AG04449 (cell line): ENCODE data around the gene IL10RB.

Source experiments
- CTCF ChIA-PET: fragments of 350-600 bp; formaldehyde crosslinking; extraction: SDS; loops from one replicate; lab custom pipeline; 2021; ENCODE audit warnings: antibody characterized with exemption; lab: Yijun Ruan, JAX
- POLR2A ChIA-PET: fragments of 400-600, 350-600 bp; formaldehyde crosslinking; extraction: SDS; loops from one replicate; lab custom pipeline; 2020; ENCODE audit warnings: antibody characterized with exemption, inconsistent platforms; lab: Yijun Ruan, JAX
- DNase-seq: peaks from one replicate; pipeline ENCODE4 v3.0.0-alpha.2; 2010; ENCODE audit warnings: low read depth, low spot score
- H3K4me3 ChIP-seq: 2 replicates; pipeline ENCODE4 v1.5.1; 2011; ENCODE audit warnings: low read depth, mild to moderate bottlenecking, control low read depth, low read length
- TF ChIP-seq, protein P1 (sequence below): IDR thresholded peaks from one replicate; pipeline ENCODE4 v1.5.1; 2011; ENCODE audit warnings: mild to moderate bottlenecking, moderate library complexity, low read length, control low read depth, inconsistent platforms; ENCODE audit not compliant: insufficient read depth; ENCODE audit errors: missing control alignments

IL10RB gene

DNA sequence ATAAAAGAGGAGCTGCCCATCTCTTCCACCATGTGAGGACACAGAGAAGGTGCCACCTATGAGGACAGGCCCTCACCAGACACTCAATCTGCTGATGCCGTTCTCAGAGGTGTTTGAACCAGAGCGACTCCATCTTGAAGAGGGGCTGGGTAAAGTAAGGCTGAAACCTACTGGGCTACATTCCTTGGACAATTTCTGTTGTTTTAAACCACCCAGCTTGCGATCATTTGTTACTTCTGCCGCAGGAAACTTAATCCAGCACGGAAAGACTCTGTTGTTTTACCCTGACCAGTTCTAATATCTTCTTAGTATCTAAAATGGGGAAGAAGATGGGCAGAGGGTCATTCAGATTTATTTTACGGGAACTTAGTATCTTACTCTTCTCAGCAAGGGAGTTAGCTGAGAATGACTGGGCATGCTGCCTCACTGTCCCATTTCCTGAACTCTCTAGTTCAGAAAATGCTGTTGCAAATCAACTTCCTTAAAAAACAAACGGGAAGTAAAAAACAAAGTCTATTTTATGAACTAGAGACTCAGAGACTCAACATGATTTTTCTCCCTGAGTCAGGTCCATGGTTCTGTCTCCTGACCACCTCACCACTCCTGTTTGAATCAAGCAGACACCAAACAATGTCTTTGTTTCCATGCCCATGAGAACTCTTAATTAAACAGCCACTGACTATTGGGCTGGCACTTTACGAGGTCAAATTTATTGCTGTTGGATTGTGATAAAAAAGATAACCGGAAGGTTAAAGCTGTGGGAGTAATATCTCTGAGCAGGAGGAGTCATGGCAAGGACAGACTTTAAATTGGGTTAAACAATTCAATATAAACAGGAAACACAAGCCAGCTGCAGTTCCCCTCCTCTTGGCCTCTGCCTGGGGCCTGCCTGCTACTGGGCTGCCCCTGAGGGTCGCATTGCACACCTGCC is 34.8 kb downstream of the IL10RB start:
- POLR2A ChIA-PET, result no interaction called here
- TF ChIP-seq, protein P1, sequence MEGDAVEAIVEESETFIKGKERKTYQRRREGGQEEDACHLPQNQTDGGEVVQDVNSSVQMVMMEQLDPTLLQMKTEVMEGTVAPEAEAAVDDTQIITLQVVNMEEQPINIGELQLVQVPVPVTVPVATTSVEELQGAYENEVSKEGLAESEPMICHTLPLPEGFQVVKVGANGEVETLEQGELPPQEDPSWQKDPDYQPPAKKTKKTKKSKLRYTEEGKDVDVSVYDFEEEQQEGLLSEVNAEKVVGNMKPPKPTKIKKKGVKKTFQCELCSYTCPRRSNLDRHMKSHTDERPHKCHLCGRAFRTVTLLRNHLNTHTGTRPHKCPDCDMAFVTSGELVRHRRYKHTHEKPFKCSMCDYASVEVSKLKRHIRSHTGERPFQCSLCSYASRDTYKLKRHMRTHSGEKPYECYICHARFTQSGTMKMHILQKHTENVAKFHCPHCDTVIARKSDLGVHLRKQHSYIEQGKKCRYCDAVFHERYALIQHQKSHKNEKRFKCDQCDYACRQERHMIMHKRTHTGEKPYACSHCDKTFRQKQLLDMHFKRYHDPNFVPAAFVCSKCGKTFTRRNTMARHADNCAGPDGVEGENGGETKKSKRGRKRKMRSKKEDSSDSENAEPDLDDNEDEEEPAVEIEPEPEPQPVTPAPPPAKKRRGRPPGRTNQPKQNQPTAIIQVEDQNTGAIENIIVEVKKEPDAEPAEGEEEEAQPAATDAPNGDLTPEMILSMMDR, result no peak
- no peak overlapping the region for H3K4me3 ChIP-seq
- CTCF ChIA-PET, result interaction anchor here (1.3 kb wide), 1 partner anchor 13 kb away, joined by 3 read pairs; no protein-coding TSS in a partner anchor
- no peak for DNase-seq

DNA sequence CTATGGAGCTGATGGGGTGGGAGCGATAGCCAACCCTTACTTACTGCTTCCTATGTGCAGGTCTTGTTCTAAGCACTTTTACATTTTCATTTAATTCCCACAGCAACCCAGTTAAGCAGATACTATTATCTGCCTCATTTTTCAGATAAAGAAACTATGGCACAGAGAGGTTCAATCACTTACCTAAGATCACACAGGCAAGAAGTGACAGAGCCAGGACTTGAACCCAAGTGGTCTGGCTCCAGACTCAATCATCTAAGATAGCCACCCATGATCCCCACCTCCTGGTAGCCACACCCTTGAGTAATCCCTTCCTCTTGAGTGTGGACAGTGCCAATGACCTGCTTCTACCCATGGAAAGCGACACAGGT is 35.5 kb downstream of the IL10RB start:
- POLR2A ChIA-PET, result no interaction called here
- H3K4me3 ChIP-seq, result no peak overlapping the region

DNA sequence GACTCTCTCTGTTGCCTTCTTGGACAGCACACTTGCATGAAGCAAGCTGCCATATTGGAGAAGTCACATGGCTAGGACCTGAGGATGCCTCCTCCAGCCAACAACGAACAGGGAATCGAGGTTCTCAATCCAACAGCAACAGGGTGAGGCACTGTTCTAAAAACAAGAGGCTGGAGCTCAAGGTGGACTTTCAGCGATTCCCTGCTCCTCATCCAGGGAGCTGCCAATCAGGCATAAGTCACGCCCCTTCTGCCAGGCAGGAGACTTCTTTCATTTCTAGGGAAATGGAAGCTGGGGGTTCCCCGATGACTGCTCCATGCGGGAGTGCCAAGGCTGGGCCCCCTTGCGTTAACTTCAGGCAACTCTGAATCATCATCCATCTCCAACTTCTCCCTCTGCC is 35.9 kb downstream of the IL10RB start:
- H3K4me3 ChIP-seq, result no peak overlapping the region
- ChIA-PET CTCF (interaction anchor here (0.5 kb wide), 1 partner anchor 631 kb away, joined by 3 read pairs; no protein-coding TSS in a partner anchor), POLR2A (no interaction called here)
- DNase-seq, result no peak
- TF ChIP-seq, protein P1, result no peak

More for the DNA sequence above, 35.5 kb downstream of the IL10RB start:
- CTCF ChIA-PET, result no interaction called here
- TF ChIP-seq, protein P1, result no peak
- DNase-seq, result no peak

DNA sequence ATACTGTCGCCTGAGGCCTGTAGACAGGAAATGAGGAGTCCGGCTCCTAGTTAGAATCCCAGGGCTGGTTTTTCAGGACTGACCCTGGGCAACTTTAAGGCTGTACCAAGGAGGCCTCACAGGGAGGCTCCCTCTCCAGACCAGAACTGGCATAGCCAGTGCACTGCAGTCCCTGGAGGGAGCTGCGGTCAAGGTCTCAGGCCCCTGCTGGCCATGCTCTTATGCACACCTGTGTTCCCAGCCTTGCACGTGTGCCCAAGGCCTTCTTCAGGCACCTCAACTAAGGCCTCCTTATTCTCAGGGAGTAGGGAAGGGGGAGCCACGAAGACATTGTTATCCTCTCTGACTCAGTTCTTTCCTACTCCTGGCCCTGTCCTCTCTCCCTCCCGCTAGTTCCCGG is 36.6 kb downstream of the IL10RB start:
- H3K4me3 ChIP-seq, result no peak overlapping the region
- DNase-seq, result no peak
- ChIA-PET CTCF (no interaction called here), POLR2A (no interaction called here)
- TF ChIP-seq, protein P1, result no peak

DNA sequence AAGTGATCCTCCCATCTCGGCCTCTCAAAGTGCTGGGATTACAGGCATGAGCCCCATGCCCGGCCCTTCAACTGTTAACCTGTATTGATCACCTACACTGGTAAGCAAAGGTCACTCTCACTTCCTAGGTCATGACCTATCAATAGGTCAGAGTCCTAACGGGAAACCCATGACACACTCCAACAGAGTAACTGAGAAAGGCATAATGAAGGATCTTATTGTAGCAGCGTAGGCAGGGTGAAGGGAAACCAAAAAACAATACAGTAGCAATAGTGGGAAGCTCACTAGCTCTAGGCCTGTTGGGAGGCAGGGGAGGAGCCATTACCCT is 39.1 kb downstream of the IL10RB start:
- ChIA-PET CTCF (no interaction called here), POLR2A (no interaction called here)
- DNase-seq, result no peak
- TF ChIP-seq, protein P1, result no peak
- no peak overlapping the region for H3K4me3 ChIP-seq

DNA sequence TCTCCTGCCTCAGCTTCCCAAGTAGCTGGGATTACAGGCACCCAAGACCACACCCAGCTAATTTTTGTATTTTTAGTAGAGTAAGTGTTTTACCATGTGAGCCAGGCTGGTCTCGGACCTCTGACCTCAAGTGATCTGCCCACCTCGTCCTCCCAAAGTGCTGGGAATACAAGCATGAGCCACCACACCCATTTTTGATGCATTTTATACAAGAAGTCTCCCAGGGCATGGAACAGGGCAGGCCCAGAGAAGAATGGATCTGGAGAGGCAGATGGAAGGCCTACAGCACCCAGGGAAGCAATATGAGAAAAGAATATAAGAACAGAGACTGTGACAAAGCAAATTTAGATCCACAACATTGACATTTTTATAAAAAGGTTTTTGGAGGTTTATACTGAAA is 39.8 kb downstream of the IL10RB start:
- CTCF ChIA-PET, result no interaction called here
- POLR2A ChIA-PET, result no interaction called here
- no peak overlapping the region for H3K4me3 ChIP-seq
- no peak for DNase-seq
- TF ChIP-seq, protein P1, result no peak
